Endothelial cell of umbilical vein (primary cell): ENCODE measurements around the gene CALCOCO2. TPM values are rescaled to one million over a fixed set of nuclear protein-coding genes. Genes with fewer than 3 reads are reported as not detected.

Source experiments
- BruUV-seq: library from RNA; stranded (reverse); fragments of 400-500 nt; replicated peaks from 2 replicates; lab custom pipeline; 2021; lab: Mats Ljungman, UMichigan
- CTCF ChIA-PET: fragments of 300-600, 350-600 bp; sonication (Branson Sonifier 250); formaldehyde crosslinking; loops from one replicate; lab custom pipeline; 2021; ENCODE audit warnings: antibody characterized with exemption, inconsistent platforms; lab: Charles Lee
- POLR2A ChIA-PET: fragments of 300-600, 350-600 bp; sonication (Branson Sonifier 250); formaldehyde crosslinking; loops from one replicate; lab custom pipeline; 2021; ENCODE audit warnings: antibody characterized with exemption, inconsistent platforms; lab: Charles Lee
- DNase-seq: peaks from one replicate; pipeline ENCODE4 v3.0.0-alpha.2; 2011; ENCODE audit warnings: low read depth, low spot score
- FAIRE-seq: peaks from 2 replicates; lab custom pipeline; 2011; peaks lifted over from hg19 to GRCh38; lab: Jason Lieb, UNC
- H2AFZ ChIP-seq: 2 replicates; pipeline ENCODE4 v1.6.0; 2012; ENCODE audit warnings: low read depth, low read length, control low read depth, inconsistent platforms
- H3K27ac ChIP-seq: 2 replicates; pipeline ENCODE4 v1.5.1; 2011; ENCODE audit warnings: low read depth, mild to moderate bottlenecking, control low read depth, low read length, moderate library complexity; ENCODE audit not compliant: insufficient read depth
- H3K27me3 ChIP-seq, 2 experiments: 2 replicates each; pipeline versions ENCODE4 v1.6.0 to v1.6.1; 2011; ENCODE audit warnings: low read length in 2 of 2, mixed read lengths in 1 of 2; ENCODE audit not compliant: control insufficient read depth in 2 of 2, insufficient read depth in 2 of 2
- H3K36me3 ChIP-seq, 2 experiments: 2 replicates in 1 of 2; 3 replicates in 1 of 2; pipeline ENCODE4 v1.5.1; 2011; ENCODE audit warnings: low read length in 2 of 2, mild to moderate bottlenecking in 1 of 2, moderate library complexity in 1 of 2; ENCODE audit not compliant: control insufficient read depth in 2 of 2, insufficient read depth in 2 of 2; ENCODE audit errors: extremely low read depth in 1 of 2
- H3K4me1 ChIP-seq: 3 replicates; pipeline ENCODE4 v1.5.1; 2011; ENCODE audit warnings: mild to moderate bottlenecking, low read length; ENCODE audit not compliant: control insufficient read depth, insufficient read depth; ENCODE audit errors: extremely low read depth
- H3K4me2 ChIP-seq: 2 replicates; pipeline ENCODE4 v1.6.1; 2011; ENCODE audit warnings: low read length, control low read depth, mixed read lengths; ENCODE audit not compliant: insufficient read depth
- H3K4me3 ChIP-seq, 3 experiments: fragments of 200-600 bp in 1 of 3; sonication (generic), shearing (Covaris generic) in 1 of 3; replicated peaks in 1 of 3; 2 replicates each; pipeline ENCODE4 v1.5.1; 2011 to 2016; ENCODE audit warnings: control low read depth in 3 of 3, low read length in 3 of 3, mild to moderate bottlenecking in 2 of 3, inconsistent platforms in 1 of 3, low read depth in 1 of 3, moderate library complexity in 1 of 3; ENCODE audit not compliant: insufficient read depth in 1 of 3
- H3K79me2 ChIP-seq: 2 replicates; pipeline ENCODE4 v1.6.0; 2012; ENCODE audit warnings: low read length, inconsistent platforms; ENCODE audit not compliant: control insufficient read depth, insufficient read depth
- H3K9ac ChIP-seq: replicated peaks from 2 replicates; pipeline ENCODE3; 2011; ENCODE audit warnings: low read length, control low read depth; ENCODE audit not compliant: insufficient read depth; ENCODE audit errors: extremely low read depth
- H3K9me1 ChIP-seq: replicated peaks from 3 replicates; pipeline ENCODE4 v1.6.0; 2011; ENCODE audit warnings: mild to moderate bottlenecking, low read length; ENCODE audit not compliant: control insufficient read depth, insufficient read depth; ENCODE audit errors: extremely low read depth
- H3K9me3 ChIP-seq: replicated peaks from 2 replicates; pipeline ENCODE4 v1.5.1; 2012; ENCODE audit warnings: low read length, inconsistent platforms; ENCODE audit not compliant: control insufficient read depth, insufficient read depth
- H4K20me1 ChIP-seq: replicated peaks from 2 replicates; pipeline ENCODE3; 2011; ENCODE audit warnings: mild to moderate bottlenecking, low read length; ENCODE audit not compliant: control insufficient read depth, insufficient read depth; ENCODE audit errors: extremely low read depth
- CTCF ChIP-seq, 2 donors: IDR thresholded peaks; 1 replicate in 1 of 2; 2 replicates in 1 of 2; pipeline ENCODE4 v1.5.1; 2011; ENCODE audit warnings: low read length in 2 of 2, mild to moderate bottlenecking in 2 of 2, moderate library complexity in 2 of 2, control low read depth in 1 of 2, inconsistent platforms in 1 of 2, low read depth in 1 of 2; ENCODE audit not compliant: insufficient read depth in 1 of 2; ENCODE audit errors: extremely low read depth in 1 of 2
- EZH2 ChIP-seq: IDR thresholded peaks from 2 replicates; pipeline ENCODE4 v1.6.1; 2012; ENCODE audit warnings: borderline replicate concordance, low read depth, mild to moderate bottlenecking, moderate library complexity, low read length, inconsistent platforms; ENCODE audit not compliant: severe bottlenecking
- FOS ChIP-seq: IDR thresholded peaks from 2 replicates; pipeline ENCODE4 v1.6.1; 2011; ENCODE audit warnings: mild to moderate bottlenecking, low read length, moderate library complexity, borderline replicate concordance; ENCODE audit not compliant: insufficient read depth
- JUN ChIP-seq: IDR thresholded peaks from 2 replicates; pipeline ENCODE4 v1.6.1; 2011; ENCODE audit warnings: borderline replicate concordance, low read depth; ENCODE audit not compliant: insufficient read length, insufficient read depth
- MYC ChIP-seq: IDR thresholded peaks from one replicate; pipeline ENCODE4 v1.6.1; 2011; ENCODE audit warnings: mild to moderate bottlenecking, low read depth, low read length
- POLR2A ChIP-seq: IDR thresholded peaks from 2 replicates; pipeline ENCODE4 v1.6.1; 2012; ENCODE audit warnings: low read depth, mild to moderate bottlenecking, control low read depth, low read length
- dilution Hi-C: fragments of 300-500 bp; cut with MboI; formaldehyde crosslinking; loops from one replicate; pipeline ENCODE4 v1.15.0; 2019; ENCODE audit warnings: low sequenced_read_pairs; ENCODE audit not compliant: extremely low pct_ligation_motif_present
- intact Hi-C: fragments of 100-400 bp; cut with micrococcal nuclease; formaldehyde crosslinking; loops from one replicate; pipeline ENCODE4 v1.10.0; 2022
- polyA plus RNA-seq, 4 experiments: library from polyadenylated mRNA; depleted of rRNA in 3 of 4; stranded (reverse) in 3 of 4; unstranded in 1 of 4; fragments of >200 nt; gene quantifications; 2 replicates each; pipeline versions ENCODE4 v1.2.1 to v1.2.3, GENCODE V29; 2011 to 2012; ENCODE audit warnings: missing spikeins in 1 of 4
- total RNA-seq: library from RNA; stranded (reverse); gene quantifications from 2 replicates; pipeline ENCODE4 v1.2.3, GENCODE V29; 2021
- TF ChIP-seq, protein P1 (sequence below): IDR thresholded peaks from 2 replicates; pipeline ENCODE4 v1.6.1; 2011; ENCODE audit not compliant: insufficient read depth, insufficient read length

Gene CALCOCO2
- total and polyA plus RNA-seq, 2 donors (not counting 3 experiments of a cell fraction or from before 2014, with no cell fraction given): 20.6 to 64.9 TPM

DNA sequence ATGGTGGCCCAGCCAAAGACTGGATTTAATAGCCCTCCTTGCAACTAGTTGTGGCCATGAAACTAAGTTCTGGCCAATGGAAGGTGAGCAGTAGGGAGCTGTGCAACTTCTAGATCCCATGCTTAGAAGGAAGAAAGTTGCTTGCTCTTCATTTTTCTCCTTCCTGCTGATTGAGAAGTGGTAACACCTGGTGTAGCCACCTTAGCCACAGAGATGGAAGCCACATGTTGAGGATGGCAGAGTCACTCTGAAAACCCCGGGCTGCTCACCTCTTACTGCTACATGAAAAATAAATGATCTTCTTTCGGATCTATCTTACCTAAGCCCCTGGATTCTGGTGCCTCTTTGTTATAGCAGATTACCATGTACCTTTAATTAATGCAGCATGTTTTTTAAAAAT, 51.4 kb downstream of the CALCOCO2 start:
- DNase-seq (no peak), FAIRE-seq (no peak)
- H4K20me1 ChIP-seq: no peaks in the 10 kb centered on the region
- H3K9ac ChIP-seq: no peak overlapping the region
- H2AFZ ChIP-seq: no peak overlapping the region
- POLR2A ChIA-PET: no interaction called here
- H3K9me1 ChIP-seq: no peaks in the 10 kb centered on the region
- dilution Hi-C loops: no loop called here
- H3K27ac ChIP-seq: no peak overlapping the region
- no TSS peak for BruUV-seq
- H3K4me1 ChIP-seq: no peaks in the 10 kb centered on the region
- no peak overlapping the region for H3K4me3 ChIP-seq
- H3K27me3 ChIP-seq: no peaks in the 10 kb centered on the region
- no peaks in the 10 kb centered on the region for H3K36me3 ChIP-seq
- CTCF ChIA-PET: interaction anchor here (1.5 to 20.8 kb wide), 4 partner anchors 68 to 204 kb away, joined by 3 to 1186 read pairs (median 10); partner anchors contain the start of gene TTLL6
- TF ChIP-seq FOS: no peak
- TF ChIP-seq MYC: no peak
- no peak for TF ChIP-seq EZH2
- TF ChIP-seq POLR2A: no peak
- TF ChIP-seq, protein P1, sequence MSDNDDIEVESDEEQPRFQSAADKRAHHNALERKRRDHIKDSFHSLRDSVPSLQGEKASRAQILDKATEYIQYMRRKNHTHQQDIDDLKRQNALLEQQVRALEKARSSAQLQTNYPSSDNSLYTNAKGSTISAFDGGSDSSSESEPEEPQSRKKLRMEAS: no peak
- TF ChIP-seq JUN: no peak
- TF ChIP-seq CTCF (IDR thresholded peaks at IDR 0.05; ENCODE audit: extremely low read depth in 1 of 2, insufficient read depth in 1 of 2, low read depth in 1 of 2, low read length in 2 of 2): no peak
- intact Hi-C loops: no loop called here
- H3K9me3 ChIP-seq: no peaks in the 10 kb centered on the region
- no peaks in the 10 kb centered on the region for H3K79me2 ChIP-seq
- no peak overlapping the region for H3K4me2 ChIP-seq
